ENCODE data around the gene CRIM1.
A peak's percentile ranks its signal among the peaks of the same experiment; 100 is the strongest.

The CRIM1 gene

DNA sequence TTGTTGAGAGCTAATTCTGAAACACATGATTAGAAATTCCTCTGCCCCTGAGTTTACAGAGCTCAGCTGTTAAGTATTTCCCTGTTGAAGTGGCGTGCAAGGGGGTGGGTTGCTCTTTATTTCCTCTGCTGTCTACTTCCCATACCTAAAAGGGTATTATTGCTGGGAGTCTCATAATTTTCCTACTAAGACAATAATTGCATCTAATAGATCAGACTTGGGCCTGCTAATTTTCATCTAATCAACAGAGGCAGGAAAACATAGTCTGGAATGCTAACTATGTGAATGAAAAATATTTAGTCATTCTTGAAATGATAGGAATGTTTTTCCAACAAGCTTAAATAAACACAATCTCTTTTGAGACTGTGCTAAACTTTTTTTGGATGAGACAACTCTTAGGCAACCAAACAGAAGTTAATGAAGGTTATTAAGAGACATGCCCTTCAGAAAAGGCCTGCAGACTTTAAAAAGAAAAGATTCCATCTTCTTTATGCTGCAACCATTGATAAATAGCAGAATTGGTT is 131.0 kb downstream of the CRIM1 start:
- no peak for DNase-seq

DNA sequence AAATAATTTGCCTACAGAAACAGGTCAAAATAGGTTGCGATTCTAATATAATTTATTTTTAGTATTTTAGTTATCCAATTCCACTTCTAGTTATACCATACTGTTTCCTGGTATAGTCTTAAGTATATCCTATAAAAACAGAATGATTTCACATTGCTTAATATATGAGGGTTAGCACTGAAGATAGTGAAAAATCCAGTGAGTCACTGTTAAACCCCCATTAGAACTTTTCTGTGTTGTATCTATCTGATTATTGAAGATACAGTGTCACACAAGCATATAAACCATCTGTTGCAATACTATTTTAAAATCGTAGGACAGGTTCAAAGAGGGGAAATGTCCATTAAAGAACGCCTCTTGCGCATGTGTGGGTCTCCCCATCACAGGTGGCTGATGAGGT is 132.4 kb downstream of the CRIM1 start:
- DNase-seq, result no peak

DNA sequence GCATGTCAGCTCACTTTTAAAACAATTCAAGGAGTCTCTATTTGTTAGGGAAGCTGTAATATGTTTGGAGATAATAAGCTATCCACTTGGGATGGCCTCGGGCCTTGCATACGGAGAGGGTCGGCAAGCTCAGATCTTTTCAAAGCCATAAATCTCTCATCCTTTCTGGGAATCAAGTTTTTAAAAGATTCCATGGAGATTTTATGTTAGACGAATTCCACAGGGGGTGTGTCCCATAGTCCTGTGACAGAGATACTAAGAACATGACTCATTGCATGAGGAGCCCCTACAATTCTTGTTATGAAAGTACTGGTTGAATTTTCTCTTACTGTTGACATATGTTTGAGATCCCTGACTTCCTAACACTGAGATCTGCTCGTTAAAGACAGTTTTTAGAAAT is 133.7 kb downstream of the CRIM1 start:
- DNase-seq, result no peak

DNA sequence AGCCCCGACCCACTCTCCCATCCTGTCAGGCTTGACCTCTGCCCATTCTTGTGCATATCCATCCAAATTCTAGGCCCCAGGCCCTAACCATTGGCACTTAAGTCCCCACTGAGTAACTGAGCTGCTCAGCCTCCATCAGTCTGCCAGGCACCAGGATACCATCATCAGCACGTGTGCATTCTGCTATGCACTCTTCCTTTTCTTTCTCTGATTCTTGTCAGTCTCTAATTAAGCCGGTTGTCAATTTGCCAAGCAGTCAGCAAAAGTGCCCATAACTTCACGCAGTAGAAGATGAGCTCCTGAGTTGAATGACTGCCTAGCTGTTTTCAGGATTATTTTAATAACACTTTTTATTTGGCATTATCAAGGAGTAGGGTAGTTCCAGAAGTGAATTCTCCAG is 135.2 kb downstream of the CRIM1 start:
- DNase-seq, result no peak

DNA sequence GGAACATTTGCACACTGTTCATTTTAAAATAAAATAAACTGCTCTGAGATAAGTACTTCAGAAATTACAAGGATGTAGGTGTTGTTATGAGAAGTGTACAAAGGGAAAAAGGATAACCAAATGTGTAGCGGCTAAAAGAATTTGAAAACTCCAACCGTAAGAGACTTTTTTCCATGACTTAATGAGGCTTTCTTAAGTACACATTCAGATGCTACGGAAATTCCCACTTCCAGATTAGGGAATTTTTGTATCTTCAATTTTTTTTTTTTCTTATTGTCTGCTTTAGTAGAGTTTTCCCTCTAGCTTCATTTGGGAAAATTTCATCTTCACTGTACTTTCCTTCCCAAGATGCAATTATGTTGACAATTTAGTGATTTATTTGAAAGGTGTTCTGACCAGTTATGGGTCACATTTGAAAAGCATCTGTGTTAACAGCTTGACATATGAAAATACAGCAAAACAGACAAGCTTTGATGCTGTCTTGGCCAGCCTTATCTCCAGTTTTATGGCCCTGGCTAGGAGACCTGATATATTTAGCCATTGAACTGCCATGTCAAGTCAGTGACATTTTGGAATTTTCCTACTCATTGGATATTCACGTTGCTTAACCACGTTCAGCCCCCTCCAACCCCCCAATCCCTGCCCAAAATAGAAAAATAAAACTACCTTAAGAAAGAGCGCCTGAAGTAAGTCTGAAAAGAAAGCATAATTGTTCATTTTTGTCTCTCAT is 136.8 kb downstream of the CRIM1 start:
- DNase-seq, result no peak

DNA sequence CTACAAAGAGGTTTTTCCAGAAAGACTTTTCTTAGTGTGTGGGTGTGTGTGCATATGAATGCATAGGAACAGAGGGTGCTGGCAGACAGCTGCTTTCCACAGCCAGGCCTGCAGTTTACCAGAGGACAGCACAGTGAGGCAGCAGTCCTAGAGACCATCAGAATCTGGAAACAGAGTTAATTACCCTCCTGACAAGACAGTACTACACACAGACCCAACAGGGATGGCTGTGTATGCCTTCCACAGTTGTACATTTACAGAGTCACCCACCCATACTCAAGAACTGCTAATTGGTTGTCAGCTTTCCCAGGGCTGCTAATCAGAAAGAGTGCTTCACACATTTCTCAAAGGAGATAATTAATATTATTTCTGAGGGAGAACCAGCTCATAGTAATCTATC is 137.7 kb downstream of the CRIM1 start:
- no peak for DNase-seq

DNA sequence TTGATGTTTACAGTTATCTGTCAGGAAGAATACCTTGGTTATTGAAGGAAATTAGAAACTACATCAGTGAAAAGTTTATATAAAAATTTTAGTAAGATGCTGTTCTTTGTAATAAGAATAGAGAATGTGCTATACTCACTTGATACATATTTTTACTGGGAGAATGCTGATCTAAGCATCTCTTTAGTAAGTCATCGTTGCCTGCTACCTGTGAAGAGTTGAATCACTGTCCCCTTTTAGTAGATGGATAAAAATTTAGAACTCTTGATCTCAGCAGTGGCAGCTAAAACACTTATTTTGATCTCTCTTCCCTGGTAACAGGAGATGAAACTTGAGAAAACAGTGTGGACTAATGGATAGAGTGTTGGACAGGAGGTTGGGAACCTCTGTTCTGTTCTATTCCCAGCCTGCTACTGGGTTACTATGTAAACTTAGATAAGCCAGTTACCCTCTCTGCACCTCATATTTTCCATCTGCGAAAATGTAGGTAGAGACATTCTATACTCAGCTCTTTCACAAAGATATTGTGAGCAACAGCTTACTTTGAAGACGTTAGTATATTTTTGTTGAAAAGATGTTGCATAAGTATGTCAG is 142.1 kb downstream of the CRIM1 start:
- DNase-seq, result no peak

DNA sequence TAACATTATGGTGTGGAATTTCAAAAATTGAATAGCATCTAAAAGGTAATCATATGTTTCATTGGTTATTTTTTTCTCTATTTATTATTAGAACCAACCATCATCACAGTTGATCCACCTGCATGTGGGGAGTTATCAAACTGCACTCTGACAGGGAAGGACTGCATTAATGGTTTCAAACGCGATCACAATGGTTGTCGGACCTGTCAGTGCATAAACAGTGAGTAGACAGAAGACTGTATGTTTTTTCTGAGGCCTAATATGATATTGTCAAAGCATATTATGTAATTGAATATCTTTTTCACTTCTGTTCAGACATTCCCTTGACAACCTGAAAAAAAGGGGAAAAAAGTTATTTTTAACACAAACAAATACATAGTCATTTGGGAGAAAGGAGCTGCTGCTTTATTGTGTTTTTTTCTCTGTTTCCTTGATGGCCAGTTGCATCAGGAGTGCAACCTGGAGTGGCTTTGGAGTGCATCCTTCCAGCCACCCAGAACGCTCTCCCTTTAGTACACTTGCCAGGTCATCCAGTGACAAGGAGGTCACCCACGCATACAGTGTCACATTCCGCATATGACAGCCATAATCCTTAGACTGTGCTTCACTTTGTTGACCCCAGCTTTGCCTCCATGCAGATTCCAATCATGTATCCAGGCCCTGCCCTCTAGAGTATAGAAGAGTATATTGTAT is 143.7 kb downstream of the CRIM1 start:
- no peak for DNase-seq

DNA sequence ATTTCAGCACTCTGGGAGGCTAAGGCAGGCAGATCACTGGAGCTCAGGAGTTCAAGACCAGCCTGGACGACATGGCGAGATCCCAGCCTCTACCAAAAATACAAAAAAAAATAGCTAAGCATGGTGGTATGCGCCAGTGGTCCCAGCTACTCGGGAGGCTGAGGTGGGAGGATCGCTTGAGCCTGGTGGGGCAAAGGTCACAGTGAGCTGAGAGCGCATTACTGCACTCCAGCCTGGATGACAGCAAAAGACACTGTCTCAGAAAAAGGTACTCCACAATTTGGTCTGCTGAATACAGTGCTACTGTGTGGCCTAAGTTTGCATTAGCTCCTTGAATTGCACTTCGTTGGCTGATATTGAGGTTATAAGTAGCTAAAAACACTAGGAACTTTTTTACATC is 144.5 kb downstream of the CRIM1 start:
- DNase-seq, result no peak

DNA sequence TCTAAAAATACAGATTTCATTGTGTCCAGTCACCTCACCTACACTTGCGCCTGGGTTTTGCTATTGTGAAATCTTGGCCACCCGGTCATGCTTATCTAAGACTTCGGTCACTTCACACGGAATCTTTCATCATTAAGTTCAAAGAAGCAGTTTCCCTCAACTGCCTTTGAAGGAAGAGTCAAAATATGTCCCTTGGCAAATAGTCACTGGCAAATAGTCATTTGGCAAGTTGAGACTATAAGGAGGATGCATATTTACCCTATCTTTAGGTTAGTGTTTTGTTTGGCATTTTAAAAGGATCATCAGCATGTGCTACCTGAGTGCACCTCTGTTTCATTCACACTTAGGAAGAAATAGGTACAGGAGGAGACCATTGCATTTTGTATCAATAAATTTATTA is 146.5 kb downstream of the CRIM1 start:
- DNase-seq, result no peak

DNA sequence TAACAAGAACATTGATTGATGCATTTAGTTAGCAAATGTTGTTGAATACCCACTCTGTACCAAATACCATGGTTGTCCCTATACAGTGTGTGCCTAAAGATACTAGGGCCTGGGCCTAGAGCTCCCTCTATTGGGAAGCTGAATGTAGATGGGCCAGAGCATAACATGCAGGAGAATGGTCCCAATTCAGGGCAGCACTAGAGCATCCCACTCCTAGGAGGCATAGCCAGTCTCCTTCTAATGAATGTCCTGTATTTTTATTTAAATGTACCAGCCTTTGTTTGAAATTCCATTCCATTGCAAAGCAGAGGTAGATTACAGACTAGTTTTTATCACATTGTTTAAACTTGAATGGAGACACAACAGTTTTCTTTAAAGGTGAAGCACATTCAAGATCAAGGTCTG is 151.8 kb downstream of the CRIM1 start:
- peak; percentile 29 to 30 for DNase-seq

DNA sequence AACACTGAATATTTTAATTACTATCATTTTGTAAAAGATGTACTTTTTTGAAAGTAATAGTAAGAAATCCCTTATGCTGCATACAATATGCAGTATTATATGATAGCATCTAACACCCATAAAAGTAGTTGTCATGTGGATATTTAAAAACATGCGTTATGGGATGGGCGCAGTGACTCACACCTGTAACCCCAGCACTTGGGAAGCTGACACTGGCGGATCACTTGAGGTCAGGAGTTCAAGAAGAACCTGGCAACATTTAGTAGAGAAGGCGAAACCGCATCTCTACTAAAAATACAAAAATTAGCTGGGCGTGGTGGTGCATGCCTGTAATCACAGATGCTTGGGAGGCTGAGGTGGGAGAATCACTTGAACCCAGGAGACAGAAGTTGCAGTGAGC is 153.5 kb downstream of the CRIM1 start:
- no peak for DNase-seq

DNA sequence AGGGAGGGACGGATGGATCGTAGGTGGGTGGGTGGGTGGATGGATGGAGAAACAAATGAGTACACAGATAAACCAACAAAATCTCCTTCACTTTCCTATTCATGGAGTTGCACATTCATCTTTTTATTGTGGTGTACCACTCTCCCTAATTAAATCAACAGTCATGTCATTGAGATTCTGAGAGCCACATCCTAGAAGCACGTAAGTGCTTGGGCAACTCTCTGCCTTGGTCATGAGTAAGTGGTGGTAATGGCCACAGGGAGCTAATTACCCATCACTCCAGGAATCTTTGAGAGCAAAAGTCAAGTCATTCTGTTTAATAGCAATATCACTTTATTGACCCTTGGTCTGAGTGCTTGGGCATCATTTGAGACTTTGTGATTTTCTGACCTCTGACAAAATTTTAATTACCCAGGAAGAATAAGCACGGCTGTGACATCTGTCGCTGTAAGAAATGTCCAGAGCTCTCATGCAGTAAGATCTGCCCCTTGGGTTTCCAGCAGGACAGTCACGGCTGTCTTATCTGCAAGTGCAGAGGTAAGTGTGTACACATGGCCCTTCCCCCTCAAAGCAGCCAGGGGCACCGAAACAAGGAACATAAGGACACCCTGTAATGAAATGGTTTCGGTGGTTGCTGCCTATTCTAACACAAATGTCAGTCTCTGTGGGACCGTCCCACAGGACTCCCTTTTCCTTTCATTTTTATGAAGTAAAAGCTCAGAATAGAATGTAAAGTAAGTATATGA is 156.5 kb downstream of the CRIM1 start:
- no peak for DNase-seq

DNA sequence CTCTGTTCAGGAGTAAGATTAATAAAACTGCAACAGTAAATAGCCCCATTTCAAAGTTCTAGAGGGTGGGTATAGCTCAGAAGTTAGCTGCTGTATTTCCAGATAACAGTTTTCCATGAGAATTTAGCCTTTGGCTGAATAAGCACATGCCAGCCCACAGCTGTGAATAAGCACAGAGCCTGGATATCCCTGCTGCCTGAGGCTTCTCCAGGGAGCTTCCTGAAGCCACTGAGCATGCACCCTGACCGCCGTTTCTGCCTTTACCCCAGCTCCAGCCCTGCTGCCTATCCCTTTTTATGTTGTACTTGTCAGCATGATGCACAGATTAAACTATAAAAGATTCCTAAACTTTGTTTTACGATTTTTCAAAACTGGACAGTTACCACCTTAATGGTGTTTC is 157.1 kb downstream of the CRIM1 start:
- DNase-seq, result no peak

DNA sequence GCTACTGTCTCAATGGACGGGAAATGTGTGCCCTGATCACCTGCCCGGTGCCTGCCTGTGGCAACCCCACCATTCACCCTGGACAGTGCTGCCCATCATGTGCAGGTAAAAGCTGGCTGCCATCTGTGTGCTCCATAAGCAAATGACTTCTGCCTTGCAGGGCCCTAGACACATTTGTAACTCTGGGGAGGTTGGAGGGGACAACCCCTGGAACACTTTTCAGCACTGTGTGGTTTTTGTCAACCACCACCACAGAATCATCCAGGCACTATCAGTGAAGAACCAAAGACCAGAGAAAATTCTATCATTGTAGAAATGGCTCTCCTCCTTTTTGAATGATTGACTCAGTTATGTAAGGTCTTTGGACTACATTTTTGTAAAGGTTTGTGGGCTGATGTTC is 158.1 kb downstream of the CRIM1 start:
- DNase-seq, result no peak

DNA sequence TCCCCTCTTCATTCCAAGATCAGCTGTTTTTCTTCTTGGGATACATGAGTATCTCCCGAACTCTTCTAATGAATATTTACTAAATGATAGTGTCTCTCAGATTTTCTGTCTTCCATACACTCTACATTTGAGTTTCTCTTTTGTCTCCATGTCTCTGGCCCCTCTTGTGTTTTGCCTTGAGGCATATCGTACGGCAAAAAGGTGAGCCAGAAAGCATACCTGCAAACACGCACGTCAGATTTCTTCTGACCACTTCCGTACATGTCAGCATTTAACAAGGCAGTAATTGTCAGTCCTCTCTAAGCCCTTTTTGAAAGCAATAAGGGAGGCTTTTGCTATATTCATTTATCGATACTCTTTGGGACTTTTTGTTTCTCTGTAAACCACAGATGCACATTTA is 160.0 kb downstream of the CRIM1 start:
- no peak for DNase-seq

DNA sequence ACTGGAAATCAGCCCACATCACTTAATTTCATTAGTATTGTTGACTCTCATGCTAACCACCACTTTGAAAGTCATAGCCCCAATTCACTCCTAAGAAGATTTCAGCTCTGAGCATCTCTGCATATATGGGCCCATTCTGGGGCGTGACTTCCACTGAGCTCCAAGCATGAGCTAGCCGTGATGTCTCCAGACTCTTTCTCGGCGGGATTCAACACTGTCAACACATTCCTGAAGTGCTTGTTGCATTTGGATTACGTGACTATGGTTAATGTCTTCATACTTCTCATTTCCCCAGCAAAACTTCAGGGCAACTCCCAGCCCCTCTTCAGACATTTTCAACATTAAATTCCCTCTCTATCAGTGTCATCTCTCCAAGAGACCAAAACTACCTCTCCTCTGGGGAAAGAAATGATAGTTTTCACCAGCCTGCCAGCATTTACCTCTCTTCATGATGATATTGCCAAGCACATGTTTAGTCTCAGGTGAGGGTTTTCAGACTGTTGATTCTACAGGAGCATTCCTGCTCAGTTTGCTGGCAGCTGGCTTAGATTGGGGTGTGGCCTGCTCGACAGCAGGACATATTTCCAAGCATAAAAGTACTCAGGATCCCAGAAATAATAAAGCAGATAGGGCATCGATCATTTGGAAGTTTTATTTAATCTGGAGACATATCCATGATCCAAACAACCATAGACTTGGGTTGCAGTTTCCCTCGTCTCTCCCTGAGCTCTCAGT is 160.7 kb downstream of the CRIM1 start:
- DNase-seq, result no peak

DNA sequence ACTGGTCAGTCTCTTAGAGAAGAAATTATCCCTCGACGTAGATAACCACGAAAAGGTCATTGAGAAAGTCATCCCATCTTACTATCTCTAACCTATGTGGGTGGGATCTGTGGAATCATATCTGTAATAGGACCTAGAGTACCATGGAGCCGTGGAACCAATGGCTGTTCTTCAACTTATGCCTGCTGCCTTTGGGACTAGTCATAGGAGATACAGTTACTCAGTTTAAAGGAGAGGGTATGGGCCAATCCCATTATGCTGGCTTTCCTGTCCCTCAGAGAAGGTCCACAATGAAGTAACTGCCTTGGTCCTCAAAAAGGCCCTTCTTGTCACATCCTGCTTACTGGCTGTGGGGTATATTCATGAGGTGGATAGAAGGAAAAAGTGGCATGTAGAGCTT is 164.9 kb downstream of the CRIM1 start:
- no peak for DNase-seq

DNA sequence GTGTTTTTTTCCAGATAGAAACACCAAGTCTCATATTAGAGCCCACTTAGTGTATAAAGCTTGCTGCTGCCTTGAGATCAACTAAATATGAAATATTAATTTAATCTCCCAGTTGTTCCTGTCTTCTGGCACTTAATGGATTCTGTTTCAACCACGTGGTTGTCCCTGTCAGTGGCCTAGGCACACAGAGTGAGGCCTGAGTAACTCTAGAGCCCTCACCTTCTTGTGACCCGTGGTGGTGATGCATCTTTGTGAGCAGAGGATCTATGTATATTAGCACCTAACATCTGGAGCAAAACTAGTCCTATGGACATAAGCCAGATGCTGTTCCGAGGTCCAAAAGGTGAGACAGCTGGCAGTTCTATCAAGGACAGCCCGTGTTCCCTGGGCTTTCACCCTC is 167.6 kb downstream of the CRIM1 start:
- DNase-seq, result no peak

DNA sequence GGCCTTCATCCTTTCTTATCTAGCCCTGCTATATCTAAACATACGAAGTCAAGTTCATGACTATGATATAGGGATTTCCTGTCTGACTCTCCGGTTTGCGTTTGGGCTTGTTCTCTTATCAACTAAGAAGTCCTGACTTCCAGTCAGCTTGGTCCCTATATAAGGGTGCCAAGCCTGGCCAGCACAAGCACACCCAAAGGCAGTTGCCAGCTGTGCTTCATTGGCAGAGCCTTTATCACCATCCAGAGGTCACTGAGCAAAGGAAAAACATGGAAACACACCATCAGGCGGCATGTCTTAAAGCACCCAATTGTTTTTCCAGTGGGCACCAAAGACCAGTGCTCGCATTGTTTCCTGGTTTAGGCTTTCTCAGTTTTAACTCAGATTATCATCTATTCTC is 169.7 kb downstream of the CRIM1 start:
- no peak for DNase-seq

DNA sequence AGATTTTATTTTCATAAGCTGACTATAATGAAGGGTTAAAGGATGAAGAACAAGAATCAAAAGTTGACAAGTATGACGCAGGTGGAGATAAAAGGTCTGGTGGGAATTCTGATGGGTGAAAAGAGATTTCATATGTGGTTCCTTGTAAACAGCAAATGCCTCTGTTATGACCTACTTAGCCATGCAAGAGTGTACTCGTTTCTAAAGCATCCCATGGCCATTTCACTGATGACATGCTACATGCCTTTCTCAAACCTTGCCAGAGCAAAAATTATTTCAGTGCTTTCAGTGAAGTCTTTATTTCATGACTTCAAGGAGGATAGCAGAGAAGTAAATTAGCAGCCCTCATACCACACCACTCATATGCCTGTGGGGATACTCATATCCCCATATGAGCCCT is 170.6 kb downstream of the CRIM1 start:
- no peak for DNase-seq

DNA sequence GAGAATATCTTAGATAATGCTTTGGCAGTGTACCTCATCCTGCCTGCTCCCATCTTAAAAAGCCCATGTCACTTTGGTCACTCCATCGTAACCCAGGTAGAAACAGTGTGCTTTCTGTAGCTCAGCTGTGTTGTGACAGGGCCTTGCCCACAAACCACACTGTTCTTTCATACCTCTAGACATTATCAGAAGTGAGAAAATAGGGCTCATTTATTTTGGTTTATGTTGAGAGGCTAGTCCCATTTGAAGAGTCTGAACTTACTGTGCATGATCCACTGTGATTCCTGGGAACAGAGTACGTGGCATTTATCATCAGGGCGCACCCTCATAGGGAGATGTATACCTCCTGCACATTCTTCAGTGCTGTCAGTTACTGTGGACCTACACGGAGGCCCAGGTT is 172.7 kb downstream of the CRIM1 start:
- no peak for DNase-seq
